Epidermal melanocyte (primary cell): ENCODE data around the gene FAM216B.
"Not testable (repeated sequence)": the region's sequence is repeated elsewhere in the genome, so short reads cannot be mapped to it uniquely, and the experiment has no call there.

ENCODE experiments used
- DNase-seq: peaks from one replicate; pipeline ENCODE4 v3.0.0; 2011; ENCODE audit warnings: low spot score; ENCODE audit not compliant: insufficient read length

Gene FAM216B

DNA sequence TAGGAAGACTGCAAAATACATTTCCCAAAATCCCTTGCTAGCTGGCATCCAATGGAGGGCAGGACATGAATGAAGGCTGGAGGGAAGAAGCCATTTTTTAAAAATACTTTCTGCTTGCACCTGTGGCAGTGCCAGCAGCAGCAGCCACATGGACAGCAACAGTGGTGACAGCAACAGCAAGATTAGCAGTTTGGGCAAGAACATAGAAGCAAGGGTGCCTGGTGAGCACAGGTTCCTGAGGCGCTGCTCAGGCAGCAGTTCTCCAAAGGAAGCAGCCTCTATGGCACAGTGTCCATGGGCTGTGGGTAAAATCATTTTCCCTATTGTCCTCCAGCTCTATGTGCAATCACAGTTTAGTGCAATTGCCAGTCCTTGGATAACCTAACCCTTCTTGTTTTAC lies 1.3 kb upstream of the FAM216B start:
- DNase-seq, result no peak

DNA sequence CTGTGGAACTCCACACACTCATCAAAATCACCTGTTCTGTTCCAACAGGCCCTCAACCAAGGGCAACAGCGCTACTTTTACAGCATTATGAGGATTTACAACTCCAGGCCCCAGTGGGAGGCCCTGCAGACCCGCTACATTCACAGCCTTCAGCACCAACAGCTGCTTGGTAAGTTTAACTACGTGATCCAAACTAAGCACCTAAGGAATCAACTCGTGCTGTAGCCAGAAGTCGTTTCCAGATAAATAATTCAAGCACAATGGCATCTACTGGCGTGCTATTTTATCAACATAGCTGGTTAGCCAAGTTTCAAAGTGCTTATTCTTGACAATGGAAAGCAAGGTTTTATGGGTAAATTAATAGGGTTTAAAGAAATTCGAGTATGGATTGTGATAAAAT lies 5.3 kb downstream of the FAM216B start:
- DNase-seq, result no peak

DNA sequence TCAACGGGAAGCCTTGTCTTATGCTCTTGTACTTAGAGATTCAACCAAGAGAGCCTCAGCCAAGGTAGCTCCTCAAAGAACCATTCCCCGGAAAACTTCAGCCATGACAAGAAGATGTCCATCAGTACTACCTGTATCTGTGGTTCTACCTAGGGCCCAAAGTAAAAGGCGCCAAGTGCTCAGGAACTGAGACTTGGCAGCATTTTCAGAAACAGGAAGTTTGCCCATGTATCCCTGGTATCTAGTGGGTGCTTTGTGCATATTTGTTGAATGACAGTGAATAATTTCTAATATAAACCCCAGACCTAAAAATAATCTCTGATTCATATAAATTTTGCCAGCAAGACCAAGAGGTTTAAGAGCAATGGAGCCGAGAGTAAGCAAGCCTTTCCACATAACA lies 7.2 kb downstream of the FAM216B start:
- no peak for DNase-seq

DNA sequence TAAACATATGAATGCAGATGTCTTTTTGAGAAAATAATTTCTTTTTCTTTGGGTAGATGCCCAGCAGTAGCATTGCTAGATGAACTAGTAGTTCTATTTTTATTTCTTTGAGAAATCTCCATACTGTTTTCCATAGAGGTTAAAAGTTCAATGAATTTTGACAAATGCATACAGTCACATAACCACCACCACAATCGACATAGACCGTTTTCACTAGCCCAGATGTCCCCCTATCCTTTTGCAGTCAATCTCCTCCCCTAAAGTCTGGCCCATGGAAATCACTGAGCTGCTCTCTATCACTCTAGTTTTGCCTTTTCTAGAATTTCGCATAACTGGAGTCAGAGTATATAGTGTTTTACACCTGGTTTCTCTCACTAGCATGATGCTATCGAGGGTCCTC lies 10.8 kb downstream of the FAM216B start:
- no peak for DNase-seq

DNA sequence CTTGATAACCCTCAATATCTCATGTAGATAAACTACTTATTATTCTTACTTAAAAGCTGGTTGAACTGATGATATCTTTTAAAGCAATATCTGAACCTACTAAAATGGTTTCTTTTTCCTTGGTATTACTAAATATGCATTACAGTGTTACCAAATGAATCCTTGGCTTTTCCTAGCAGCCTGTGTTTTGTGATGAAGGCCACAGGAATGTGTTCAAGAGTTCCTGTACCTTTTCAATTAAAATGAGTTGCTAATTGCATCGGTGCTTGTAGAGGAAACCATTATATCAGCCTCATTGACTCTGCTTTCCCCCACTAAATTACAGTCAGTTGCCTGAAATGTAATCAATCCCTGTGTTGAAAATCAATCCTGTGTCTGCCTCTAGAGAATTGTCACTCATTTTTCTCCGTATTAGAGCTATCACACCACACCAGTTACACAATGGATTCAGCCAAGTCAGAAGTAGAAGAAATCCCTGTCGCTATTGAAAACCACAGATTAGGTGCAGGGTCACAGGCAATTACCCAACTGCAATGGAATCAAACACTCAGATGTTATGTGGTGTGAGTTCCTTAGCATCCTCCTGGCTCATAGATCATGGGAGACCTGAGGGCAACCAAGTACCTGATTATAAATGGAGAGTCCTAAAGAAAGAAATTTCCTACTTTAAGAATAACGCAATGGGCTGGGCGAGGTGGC lies 13.3 kb downstream of the FAM216B start:
- DNase-seq, result no peak

DNA sequence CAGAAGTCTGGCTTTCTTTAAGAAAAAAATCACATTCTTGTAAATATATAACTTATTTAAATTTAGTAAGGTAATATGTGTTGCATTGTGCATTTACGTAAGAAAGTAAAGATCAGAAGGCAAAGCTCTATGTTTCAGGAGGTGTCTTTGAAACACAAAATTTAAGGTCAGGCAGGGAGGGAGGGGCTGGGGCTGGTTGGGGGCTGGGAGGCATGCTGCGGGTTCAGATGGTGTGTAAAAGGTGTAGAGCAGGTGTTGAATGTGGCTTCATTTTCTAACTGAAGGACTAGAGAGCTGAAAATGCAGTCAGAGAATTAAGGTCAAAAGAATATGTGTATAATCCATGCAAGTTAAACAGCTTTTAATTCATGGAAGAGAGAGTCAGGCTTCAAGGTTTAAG lies 14.3 kb downstream of the FAM216B start:
- DNase-seq, result no peak

DNA sequence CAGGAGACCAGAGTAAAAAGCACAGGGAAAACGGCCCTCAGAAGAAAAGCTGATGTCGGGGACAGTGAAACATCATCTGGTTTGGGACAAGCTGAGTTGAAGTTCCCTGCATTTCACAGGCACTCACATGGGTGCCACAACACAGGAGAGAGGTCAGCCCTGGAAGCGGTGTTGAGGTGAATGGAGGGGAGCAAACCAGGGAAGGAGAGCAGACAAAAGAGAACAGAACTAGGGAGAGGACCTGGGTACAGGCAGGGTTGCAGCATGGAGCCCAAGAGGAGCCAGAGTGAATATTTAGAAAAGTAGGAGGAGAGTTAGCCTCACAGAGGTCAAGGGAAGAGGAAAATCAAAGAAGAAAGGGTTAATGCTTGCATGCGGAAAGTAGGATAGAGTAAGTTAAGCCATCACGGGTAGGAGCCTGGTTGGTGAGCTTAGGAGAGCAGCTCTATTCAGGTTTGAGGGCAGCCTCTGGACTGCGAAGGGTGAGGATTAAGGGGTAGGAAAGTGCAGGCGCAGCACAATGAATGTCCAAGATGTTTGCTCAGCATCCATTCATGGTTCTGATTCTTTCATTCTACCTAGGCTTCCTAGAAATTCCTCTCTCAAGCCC lies 15.5 kb downstream of the FAM216B start:
- DNase-seq, result no peak

DNA sequence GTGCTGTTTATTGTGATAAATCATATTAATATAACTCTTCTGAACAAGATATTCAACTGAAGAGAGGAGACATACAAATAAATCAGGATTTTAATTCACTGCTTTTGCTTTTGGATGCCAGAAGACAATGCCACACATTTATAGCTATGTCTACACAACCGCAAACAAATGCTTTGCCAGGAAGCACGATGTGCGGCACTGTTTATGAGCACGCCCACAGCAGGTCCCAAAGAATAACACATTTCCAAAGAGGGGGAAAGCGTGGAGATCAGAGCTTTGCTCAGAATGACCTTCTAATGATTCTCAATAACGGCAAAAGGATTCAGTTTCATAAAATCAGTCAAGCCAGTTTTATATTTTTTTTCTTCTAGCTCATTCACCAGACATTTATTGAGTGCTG lies 16.7 kb downstream of the FAM216B start:
- no peak for DNase-seq

DNA sequence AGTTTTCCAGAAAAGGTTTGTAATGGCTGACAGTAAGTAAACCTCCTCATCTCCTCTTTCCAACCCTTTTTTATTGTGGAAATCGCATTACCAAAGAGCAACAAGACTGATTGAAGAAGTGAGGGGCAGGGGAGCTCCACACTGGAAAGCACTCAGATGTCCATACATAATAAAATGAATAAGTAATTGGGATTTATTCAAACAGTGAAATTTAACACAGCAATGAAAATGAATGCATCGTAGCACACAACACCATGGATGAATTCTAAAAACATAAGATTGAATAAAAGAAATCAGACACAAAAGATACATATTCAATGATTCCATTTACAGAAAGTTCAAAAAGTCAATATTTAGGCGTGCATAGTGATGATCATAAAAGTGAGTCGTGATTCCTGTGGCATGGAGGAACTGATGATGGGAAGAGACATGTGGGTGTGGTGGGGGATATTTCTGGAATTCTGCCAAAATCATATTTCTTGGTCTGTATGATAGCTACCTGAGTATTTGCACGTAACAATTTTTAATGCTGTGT lies 18.8 kb downstream of the FAM216B start:
- no peak for DNase-seq

DNA sequence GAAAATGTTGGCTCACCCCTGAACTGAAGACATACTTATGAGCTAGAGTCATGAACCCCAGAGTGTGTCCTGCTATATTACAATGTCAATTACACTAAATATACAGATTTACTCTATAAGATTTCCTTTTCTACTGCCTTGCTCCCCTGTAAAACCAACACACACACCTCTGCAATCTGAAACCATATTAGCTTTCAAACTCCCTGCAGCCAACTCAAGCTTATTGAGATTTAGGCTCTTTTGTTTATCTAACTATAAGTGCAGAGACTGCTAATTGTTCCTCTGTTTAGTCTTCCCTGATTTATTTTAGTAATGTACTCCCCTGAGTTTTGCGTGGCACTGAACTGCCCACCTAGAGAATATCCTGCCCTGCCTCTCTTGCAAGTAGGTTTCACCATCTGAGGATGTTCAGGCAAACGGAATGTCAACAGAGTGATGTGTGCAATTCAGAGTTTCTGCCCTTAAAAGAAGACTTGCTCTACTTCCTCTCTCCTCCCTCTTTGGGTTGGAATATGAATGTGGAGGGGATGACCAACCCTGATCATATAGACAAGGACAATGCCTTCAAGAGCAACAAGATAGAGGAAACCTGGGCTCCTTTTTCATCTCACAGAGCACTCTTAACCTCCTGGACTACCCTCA lies 22.3 kb downstream of the FAM216B start:
- DNase-seq, result no peak

DNA sequence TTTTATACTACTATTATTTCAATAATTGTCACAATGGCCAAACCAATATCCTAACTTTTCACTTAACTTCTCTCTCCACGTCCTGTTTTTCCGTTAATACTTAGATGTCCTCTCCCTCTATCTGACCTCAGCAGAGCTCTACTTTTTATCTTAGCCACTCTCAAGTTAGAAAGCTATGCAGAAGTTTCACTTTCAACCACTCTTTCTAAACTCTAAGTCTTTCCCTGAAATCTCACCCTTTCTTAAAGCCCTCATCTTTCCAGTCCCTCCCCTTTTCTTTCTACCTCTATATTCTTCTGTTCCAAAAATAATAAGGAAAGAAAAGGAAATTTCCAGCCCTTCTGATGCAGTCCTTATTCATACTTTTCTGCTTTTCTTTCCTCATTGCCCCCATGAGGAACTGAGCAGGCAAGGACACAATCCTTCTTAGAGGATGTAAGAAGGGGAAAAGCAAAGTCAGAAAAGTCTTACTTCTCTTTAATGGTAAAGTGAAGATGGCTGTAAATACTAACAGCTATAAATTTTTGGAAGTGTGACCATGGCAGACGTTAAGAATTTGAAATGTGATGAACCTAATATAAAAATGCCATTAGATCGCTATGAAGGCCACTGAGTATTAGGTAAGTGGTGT lies 23.0 kb downstream of the FAM216B start:
- DNase-seq, result peak; percentile 27

DNA sequence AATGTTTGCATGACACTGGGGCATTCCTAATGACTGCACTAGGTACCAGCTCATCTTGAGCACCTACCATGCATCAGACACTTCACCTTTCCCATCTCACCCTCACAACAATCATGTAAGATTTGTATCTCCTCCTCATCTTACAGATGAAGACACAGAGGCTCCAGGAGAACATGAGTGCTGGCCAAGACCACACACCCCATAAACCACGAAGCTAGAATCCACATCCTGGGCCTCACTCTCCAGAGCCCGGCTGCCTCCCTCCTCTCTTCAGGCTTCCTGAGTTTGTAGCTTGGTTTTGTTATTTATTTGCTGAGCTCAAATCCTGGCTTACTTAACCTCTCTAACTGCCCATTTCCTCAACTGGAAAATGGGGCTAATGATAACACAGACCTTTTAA lies 25.9 kb downstream of the FAM216B start:
- no peak for DNase-seq

DNA sequence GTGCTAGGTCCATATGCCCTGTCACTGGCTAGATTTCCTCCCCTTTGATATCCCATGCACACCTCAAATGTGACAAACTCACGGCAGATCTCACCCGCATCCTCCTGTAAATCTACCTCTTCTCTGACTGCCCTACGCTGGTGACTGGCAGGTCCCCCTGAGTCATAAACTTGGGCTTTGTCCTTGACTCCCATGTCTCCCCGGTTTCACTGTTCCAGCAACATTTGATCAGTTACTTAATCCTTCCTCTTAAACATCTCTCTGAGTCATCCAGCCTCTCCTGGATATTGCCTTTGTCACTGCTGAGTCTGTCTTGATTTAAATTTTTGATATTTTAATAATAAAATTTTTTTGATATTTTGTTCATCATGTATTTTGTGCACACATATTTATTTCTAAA lies 26.5 kb downstream of the FAM216B start:
- DNase-seq, result no peak

DNA sequence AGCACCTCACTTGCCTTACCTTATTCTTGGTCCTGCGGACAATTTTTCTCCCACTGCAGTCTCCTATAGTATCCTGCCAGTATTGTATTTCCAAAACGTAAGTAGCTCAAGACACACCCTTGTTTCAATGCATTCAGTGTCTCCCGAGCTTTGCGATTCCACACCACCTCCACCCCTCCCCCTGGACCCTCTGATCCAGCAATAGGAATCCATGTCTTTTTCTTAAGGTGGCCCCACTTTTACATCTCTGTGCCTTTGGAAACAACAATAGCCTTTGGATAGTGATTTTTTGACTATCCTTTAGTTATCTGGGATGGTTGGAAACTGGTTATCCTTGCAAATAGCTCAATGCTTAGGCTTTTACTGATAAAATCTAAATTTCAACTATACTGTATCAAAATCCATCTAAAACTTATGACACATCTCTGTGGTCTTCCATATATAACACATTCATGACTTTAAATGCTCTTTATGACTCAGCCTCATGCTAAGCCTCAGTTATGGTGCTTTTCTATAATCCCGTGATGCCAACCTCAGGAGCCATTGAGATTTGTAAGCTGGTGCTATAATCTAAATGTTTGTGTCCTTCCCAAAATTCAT lies 27.1 kb downstream of the FAM216B start:
- no peak for DNase-seq

DNA sequence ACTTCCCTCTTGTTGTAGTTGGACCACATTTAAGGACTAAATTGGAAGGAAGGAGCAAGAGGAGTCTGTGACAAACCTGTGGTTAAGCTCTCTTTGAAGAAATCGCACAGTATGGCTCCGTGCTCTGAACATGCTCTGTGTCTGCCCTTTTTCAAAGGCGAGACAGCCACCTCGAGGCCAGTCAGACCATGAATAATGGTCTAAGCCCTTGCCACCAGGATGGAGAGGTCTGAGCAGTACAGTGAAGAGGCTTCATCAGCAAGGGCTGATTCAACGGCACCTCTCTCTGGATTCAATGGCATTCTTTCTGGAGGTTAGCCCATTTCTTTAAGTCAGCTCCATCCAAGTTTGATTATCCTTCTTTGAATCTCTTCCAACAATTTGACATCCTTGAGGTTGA lies 30.9 kb downstream of the FAM216B start:
- no peak for DNase-seq

DNA sequence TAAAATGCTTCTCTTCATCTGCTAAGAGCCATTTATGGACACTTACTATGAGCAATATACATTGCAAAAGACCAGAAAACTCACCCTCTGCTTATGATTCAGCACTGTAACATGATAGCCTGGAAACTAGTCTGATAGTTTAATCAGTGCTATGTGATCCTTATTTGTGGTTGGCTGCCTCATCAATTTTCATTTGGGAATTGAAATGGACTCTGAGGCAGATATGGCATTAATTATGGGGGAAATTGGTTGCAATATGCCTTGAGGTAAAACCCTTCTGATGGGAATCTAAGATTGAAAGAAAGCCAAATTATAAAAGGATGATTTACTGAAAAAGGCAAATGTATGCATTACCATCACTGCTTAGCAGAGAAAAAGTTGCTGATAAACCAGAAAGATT lies 33.5 kb downstream of the FAM216B start:
- no peak for DNase-seq

DNA sequence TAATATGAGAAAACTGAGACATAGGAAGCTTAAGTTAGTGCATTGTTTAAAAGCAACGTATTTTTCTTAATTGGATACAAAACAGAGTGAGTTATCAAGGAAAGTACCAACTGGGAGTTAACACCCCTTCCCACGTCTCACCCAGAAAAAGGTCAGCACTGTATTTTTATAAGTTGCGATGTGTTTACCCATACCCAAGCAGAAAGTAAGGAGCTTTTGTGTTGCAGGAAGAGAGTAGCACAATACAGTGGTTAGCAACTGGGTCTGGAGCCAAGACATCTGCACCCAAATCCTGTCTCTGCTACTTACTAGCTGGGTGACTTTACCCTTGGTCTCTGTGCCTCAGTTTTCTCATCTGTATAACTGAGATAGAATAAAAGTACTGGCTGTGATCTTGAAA lies 34.3 kb downstream of the FAM216B start:
- DNase-seq, result no peak

DNA sequence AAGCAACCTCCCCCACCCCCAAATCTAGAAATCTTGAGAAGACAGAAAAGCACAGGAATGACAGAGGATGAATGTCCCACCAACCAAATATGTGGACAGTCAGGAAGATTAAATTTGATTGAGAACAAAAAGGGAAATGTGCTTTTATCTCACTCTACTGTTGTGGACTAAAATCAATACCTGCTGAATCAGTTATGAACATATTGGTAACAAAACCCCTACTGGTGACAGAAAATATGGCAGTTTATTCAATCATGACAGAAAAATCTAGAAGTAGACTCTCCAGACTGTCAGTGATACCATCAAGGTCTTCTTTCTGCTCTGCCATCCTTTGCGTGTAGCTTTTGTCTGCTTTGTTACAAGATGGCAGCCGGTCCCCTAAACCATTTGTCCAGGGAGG lies 35.2 kb downstream of the FAM216B start:
- no peak for DNase-seq

DNA sequence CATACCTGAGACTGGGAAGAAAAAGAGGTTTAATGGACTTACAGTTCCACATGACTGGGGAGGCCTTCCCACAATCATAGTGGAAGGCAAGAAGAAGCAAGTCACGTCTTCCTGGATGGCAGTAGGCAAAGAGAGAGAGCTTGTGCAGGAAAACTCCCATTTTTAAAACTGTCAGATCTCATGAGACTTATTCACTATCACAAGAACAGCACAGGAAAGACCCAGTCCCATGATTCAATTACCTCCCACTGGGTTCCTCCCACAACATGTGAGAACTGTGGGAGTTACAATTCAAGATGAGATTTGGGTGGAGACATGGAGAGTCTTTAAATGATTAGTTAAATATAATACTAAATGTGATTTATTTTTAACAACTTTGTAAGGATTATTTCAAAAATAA lies 38.3 kb downstream of the FAM216B start:
- not testable (repeated sequence) for DNase-seq

DNA sequence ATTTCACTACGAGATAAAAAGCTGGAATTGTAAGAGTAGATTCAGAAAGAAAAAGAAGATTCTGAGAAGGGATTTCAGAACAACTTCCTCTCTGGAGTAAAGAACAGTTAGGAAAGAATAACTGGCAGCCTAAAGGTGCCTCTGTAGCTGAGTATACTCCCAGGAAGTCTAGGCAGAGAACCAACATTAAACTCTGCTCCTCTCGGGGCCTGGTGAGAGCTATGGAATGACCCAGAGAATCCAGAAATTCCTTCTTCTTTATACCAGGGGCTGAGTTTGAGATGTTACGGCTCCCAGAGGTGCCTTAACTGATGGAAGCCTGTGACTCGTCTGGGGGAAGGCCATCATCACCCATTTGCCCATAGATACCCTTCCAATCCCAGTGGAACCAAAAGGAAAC lies 39.1 kb downstream of the FAM216B start:
- no peak for DNase-seq

DNA sequence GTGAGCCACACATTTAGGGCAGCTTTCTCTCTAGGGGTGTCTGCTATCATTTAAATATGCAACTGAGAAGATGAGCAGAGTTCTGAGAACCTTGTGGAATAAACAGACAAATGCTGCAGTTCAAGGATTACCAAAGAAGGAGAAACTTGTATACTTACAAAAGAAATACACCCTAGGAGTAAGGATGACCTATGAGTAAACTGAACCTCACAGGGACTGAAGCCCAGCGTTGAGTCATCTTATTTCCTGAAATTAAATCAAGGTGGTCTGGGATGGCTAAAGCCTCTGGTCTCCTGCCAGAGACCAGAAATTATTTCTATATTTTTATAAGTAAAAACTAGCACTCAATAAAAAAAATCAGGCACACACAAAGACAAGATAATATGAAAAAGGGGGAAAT lies 40.1 kb downstream of the FAM216B start:
- no peak for DNase-seq
